CD4-positive, alpha-beta T cell treated with Interleukin-17A for 1 hour (primary cell): ENCODE data around the gene RASA1.

Experiments
- DNase-seq: peaks from one replicate; pipeline ENCODE4 v3.0.0-alpha.2; 2020

Gene RASA1

GRCh38 chr5:87408204-87408603, 140.5 kb downstream of the RASA1 start:
- peak; percentile 61 for DNase-seq

GRCh38 chr5:87410931-87411330, 143.2 kb downstream of the RASA1 start:
- peak; percentile 38 for DNase-seq

DNA sequence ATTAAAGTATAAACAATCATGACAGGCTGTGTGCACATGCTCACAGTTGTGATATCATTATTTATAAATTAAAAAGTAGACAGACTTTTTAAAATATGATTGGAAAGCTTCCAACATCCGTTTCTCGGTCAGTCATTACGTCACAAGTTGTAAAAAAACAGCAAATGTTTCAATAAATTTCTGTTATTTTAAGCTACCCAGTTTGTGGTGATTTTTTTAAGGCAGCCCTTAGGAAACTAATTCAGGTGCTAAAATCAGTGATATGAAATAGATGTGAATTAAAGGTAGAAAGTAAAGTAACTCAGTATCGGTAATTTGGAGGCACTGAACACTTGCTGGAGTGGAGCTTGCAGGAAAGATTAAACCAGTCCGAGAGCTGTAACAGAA, 143.9 kb downstream of the RASA1 start:
- DNase-seq, result peak; percentile 69

- peak; percentile 59 for DNase-seq
These were observed 144.4 kb downstream of the RASA1 start for GRCh38 chr5:87411973-87412629.

- peak; percentile 98 for DNase-seq
These were observed 145.1 kb downstream of the RASA1 start, which contains the start of gene CCNH for GRCh38 chr5:87412630-87413342. CCNH (minus strand) TSS chr5:87412930; CDS start chr5:87412794, 136 bp downstream.

DNA sequence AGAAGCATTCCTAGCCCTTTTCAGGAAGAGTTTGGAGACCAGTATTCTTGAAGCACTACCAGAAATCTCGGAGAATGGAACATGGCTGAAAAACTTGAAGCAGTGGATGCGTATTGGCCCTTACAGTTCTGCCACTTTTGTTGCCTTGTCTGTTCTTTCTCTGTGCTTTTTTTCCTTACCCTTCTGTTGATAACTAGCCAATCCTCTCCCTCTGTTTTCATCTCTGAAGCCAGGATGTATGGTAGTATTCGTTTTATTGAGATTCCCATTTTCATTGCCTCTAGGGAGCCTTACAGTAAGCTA, 145.6 kb downstream of the RASA1 start:
- DNase-seq, result no peak

DNA sequence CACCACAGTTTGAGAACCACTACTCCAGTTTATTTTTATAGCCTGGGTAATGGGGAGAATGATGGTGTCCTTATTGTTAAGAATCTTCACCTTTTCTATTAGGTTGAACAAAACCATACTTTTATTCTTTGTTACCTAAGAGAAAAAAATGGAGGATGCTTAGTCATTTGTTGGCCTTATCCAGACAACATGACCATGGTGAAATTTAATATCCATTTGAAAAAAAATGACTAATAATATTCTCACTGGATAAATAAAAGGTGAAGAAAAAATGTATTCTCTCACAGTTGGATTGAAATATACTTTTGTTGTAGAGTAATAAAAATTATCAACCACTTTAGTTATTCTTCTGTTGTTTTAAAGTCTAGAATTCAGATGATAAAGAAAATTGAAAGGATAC, 150.8 kb downstream of the RASA1 start:
- DNase-seq, result no peak

DNA sequence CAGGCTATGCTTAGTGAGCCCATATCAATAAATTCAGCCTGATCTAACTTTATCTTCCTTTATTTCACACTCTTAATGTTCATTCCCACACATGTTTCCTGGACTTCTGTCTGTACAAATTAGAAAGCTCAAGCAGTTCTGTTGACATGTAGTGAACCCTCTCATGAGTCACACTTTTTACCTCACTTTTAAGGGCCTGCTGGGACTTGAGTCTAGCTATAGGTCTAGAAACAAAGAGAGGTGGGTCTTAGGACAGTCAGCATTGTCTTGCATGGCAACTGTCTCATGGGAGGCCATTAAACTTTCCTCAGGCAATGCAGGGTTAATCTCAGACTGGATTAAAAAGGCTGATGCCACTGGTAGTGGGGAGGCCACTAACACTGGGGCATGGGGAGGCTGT, 153.6 kb downstream of the RASA1 start:
- DNase-seq, result no peak

- DNase-seq, result no peak
These were observed 156.1 kb downstream of the RASA1 start for GRCh38 chr5:87423755-87424154.

DNA sequence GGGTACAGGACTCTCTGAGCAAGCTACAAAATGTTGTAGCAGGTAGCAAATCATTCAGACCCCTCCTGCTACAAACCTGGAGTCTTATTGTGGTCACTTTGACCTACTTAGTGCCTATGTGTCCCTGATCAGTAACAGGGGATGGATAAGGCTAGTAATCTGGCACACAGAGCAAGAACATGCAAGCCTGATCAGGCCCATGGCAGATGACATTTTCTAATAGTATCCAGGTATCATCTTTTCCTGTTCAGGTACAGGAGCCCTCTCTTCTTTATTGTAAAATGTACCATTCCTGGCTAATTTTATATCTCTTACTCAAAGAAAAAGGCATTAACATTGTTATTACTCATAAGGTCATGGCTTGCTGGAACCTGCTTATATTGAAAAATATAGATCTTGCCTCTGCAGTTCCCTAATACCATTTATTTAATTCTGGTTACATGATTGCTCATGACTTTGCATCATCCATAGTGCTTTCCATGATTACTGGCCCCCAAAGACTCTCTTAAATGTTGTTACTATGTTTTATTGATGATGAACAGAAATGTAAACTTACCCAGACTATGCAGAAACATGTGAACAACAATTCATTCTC, 163.3 kb downstream of the RASA1 start:
- DNase-seq, result no peak

DNA sequence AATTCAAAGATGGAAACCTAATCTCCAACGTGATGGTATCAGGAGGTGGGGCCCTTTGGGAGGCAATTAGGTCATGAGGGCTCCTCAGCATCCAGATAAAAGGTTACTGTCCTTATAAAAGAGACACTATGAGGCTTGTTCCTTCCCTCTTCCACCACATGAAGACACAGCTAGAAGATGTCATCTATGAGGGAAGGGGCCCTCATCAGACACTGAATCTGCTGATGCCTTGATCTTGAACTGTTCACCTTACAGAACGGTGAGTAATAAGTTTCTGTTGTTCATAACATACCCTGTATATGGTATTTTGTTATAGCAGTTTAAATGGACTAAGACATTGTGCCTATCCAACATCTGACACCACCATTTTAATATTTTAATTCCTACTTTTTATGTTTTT, 164.8 kb downstream of the RASA1 start:
- DNase-seq, result no peak

- no peak for DNase-seq
These were observed 166.3 kb downstream of the RASA1 start for GRCh38 chr5:87433945-87434344.

DNA sequence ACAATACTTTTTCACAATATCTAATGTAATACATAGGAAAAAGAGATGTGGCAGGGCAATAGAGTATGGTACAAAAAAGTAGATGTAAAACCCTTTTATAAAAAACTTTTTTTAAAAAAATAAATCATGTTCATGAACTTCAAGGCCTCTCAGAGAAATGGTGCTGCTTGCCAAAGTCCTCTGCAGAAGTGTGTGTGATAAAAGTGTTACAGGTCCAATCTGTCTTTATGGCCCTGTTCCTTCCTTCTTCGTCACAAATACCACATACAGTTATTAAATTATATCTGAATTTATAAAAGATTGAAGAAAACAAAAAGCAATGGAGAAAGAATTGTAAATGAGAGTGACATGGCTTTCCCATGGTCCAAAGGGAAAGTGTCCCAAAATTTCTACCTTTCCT, 166.8 kb downstream of the RASA1 start:
- no peak for DNase-seq

- no peak for DNase-seq
These were observed 167.5 kb downstream of the RASA1 start for GRCh38 chr5:87435144-87435694.

GRCh38 chr5:87437724-87438123, 170.0 kb downstream of the RASA1 start:
- DNase-seq, result no peak

GRCh38 chr5:87438231-87438630, 170.5 kb downstream of the RASA1 start:
- DNase-seq, result no peak
